Caco-2 (cell line): Measurements from ENCODE around the gene ST6GALNAC6. TPM values are rescaled to one million over a fixed set of nuclear protein-coding genes. Genes with fewer than 3 reads are reported as not detected.

ENCODE experiments used
- BruUV-seq: library from RNA; stranded (reverse); fragments of 400-500 nt; replicated peaks from 2 replicates; lab custom pipeline; 2021; lab: Mats Ljungman, UMichigan
- CTCF ChIA-PET: fragments of 300-600 bp; sonication (Branson Sonifier 250); formaldehyde crosslinking; loops from one replicate; lab custom pipeline; 2022; ENCODE audit warnings: antibody characterized with exemption; lab: Charles Lee
- POLR2A ChIA-PET: fragments of 300-600 bp; sonication (Branson Sonifier 250); formaldehyde crosslinking; loops from one replicate; lab custom pipeline; 2022; ENCODE audit warnings: antibody characterized with exemption; lab: Charles Lee
- DNase-seq, 2 experiments: peaks; one replicate each; pipeline versions ENCODE4 v3.0.0 to v3.0.0-alpha.2; 2020 to 2022
- H3K27me3 ChIP-seq: replicated peaks from 2 replicates; pipeline ENCODE4 v1.6.0; 2011; ENCODE audit warnings: low read length; ENCODE audit not compliant: control insufficient read depth, insufficient read depth
- H3K36me3 ChIP-seq: 2 replicates; pipeline ENCODE4 v1.5.1; 2011; ENCODE audit warnings: low read length; ENCODE audit not compliant: control insufficient read depth, insufficient read depth
- H3K4me1 ChIP-seq: fragments of 250-450 bp; sonication (Bioruptor Pico); 2 replicates; pipeline ENCODE4 v1.5.1; 2020; ENCODE audit warnings: mild to moderate bottlenecking
- H3K4me3 ChIP-seq: 2 replicates; pipeline ENCODE4 v1.5.1; 2011; ENCODE audit warnings: low read depth, mild to moderate bottlenecking, control low read depth, low read length
- H3K9me3 ChIP-seq: fragments of 250-450 bp; sonication (Bioruptor Pico); 2 replicates; pipeline ENCODE4 v1.5.1; 2020; ENCODE audit warnings: mild to moderate bottlenecking, moderate library complexity
- H3K27ac Mint-ChIP-seq: one replicate; pipeline ENCODE4 v1.8.0; 2022; ENCODE audit warnings: mixed read lengths; ENCODE audit not compliant: unreplicated experiment
- H3K27me3 Mint-ChIP-seq: one replicate; pipeline ENCODE4 v1.8.0; 2022; ENCODE audit warnings: mixed read lengths; ENCODE audit not compliant: insufficient read depth, unreplicated experiment
- H3K36me3 Mint-ChIP-seq: one replicate; pipeline ENCODE4 v1.8.0; 2022; ENCODE audit warnings: mild to moderate bottlenecking, mixed read lengths; ENCODE audit not compliant: insufficient read depth, unreplicated experiment
- H3K4me1 Mint-ChIP-seq: one replicate; pipeline ENCODE4 v1.8.0; 2022; ENCODE audit warnings: low read depth, mixed read lengths; ENCODE audit not compliant: unreplicated experiment
- H3K4me3 Mint-ChIP-seq: one replicate; pipeline ENCODE4 v1.8.0; 2022; ENCODE audit warnings: mild to moderate bottlenecking, moderate library complexity, mixed read lengths; ENCODE audit not compliant: unreplicated experiment
- H3K9me3 Mint-ChIP-seq: one replicate; pipeline ENCODE4 v1.8.0; 2022; ENCODE audit warnings: mixed read lengths; ENCODE audit not compliant: unreplicated experiment
- CTCF ChIP-seq, 2 experiments: fragments of 200-600 bp in 1 of 2; IDR thresholded peaks; 1 replicate in 1 of 2; 2 replicates in 1 of 2; pipeline versions ENCODE4 v1.5.1 to v1.8.0; 2011 to 2022; ENCODE audit warnings: antibody characterized with exemption in 1 of 2, control low read depth in 1 of 2, inconsistent platforms in 1 of 2, low read depth in 1 of 2, low read length in 1 of 2, mild to moderate bottlenecking in 1 of 2, moderate library complexity in 1 of 2; ENCODE audit not compliant: insufficient read depth in 1 of 2, severe bottlenecking in 1 of 2, unreplicated experiment in 1 of 2
- intact Hi-C: fragments of 100-400 bp; cut with micrococcal nuclease; formaldehyde crosslinking; loops from one replicate; pipeline ENCODE4 v1.10.0; 2022; ENCODE audit not compliant: unreplicated experiment
- total RNA-seq: library from RNA; stranded (reverse); gene quantifications from 2 replicates; pipeline ENCODE4 v1.2.3, GENCODE V29; 2022

The ST6GALNAC6 gene
- total RNA-seq, 1 experiment from 2014 or later, result 20.7 TPM

GRCh38 chr9:127916720-127917581, 17.5 kb upstream of the ST6GALNAC6 start, which contains the start of gene ST6GALNAC4:
Gene ST6GALNAC4, minus strand, starts transcription at chr9:127917041. Its CDS starts 622 bp downstream, at chr9:127916419.
- Mint-ChIP-seq H3K4me1 (peaks cover 7% of the 10 kb centered on the region), H3K9me3 (no peaks in the 10 kb centered on the region), H3K27ac (no peak within 1 kb of the TSS), H3K36me3 (no peaks in the 10 kb centered on the region), H3K27me3 (no peaks in the 10 kb centered on the region), H3K4me3 (peak within 1 kb of the TSS; percentile 72)
- Histone ChIP-seq H3K9me3 (no peaks in the 10 kb centered on the region), H3K36me3 (no peaks in the 10 kb centered on the region), H3K27me3 (no peaks in the 10 kb centered on the region), H3K4me1 (peaks cover 48% of the 10 kb centered on the region), H3K4me3 (peak within 1 kb of the TSS; percentile 62)
- no peak for TF ChIP-seq CTCF (IDR thresholded peaks at IDR 0.05; ENCODE audit: insufficient read depth in 1 of 2, low read depth in 1 of 2, low read length in 1 of 2, severe bottlenecking in 1 of 2, unreplicated experiment in 1 of 2)
- intact Hi-C loops, result loop anchor here (2.0 to 10.0 kb wide), 5 partner anchors 45 to 692 kb away; partner anchors contain the start of genes CDK9, FPGS and TOR2A
- peak; percentile 91 to 94 for DNase-seq
- CTCF ChIA-PET, result interaction anchor here (0.6 to 1.7 kb wide), 7 partner anchors 9 to 182 kb away, joined by 3 to 12 read pairs (median 5); partner anchors contain the start of genes PIP5KL1 and TOR2A
- BruUV-seq, result no TSS peak
- POLR2A ChIA-PET, result interaction anchor here (0.6 to 1.0 kb wide), 7 partner anchors 32 to 529 kb away, joined by 3 to 7 read pairs (median 5); no protein-coding TSS in a partner anchor

GRCh38 chr9:127915801-127916719, 16.7 kb upstream of the ST6GALNAC6 start:
- DNase-seq, result no peak
- CTCF ChIA-PET, result interaction anchor here (0.6 to 1.7 kb wide), 8 partner anchors 10 to 181 kb away, joined by 3 to 12 read pairs (median 6); partner anchors contain the start of genes PIP5KL1 and TOR2A
- Histone ChIP-seq H3K4me1 (peaks cover 44% of the 10 kb centered on the region), H3K36me3 (no peaks in the 10 kb centered on the region; the same call in 1 of the 2 replicates), H3K4me3 (peak overlapping the region; percentile 62), H3K9me3 (no peaks in the 10 kb centered on the region), H3K27me3 (no peaks in the 10 kb centered on the region)
- no peak for TF ChIP-seq CTCF (IDR thresholded peaks at IDR 0.05; ENCODE audit: insufficient read depth in 1 of 2, low read depth in 1 of 2, low read length in 1 of 2, severe bottlenecking in 1 of 2, unreplicated experiment in 1 of 2)
- Mint-ChIP-seq H3K36me3 (no peaks in the 10 kb centered on the region), H3K27me3 (no peaks in the 10 kb centered on the region), H3K4me3 (peak overlapping the region; percentile 72), H3K9me3 (no peaks in the 10 kb centered on the region), H3K4me1 (peaks cover 7% of the 10 kb centered on the region), H3K27ac (no peak overlapping the region)
- intact Hi-C loops, result loop anchor here (2.0 to 10.0 kb wide), 5 partner anchors 44 to 691 kb away; partner anchors contain the start of genes CDK9, FPGS and TOR2A
- BruUV-seq, result TSS peak; percentile 53
- POLR2A ChIA-PET, result interaction anchor here (0.6 to 1.0 kb wide), 6 partner anchors 32 to 528 kb away, joined by 3 to 7 read pairs (median 5); no protein-coding TSS in a partner anchor
